Breast epithelium (tissue), 4 donors: ENCODE data around the gene UMODL1. TPM values are rescaled to one million over a fixed set of nuclear protein-coding genes. Genes with fewer than 3 reads are reported as not detected.
A peak's percentile ranks its signal among the peaks of the same experiment; 100 is the strongest.

Source experiments
- DNase-seq, 2 donors: peaks; one replicate each; pipeline ENCODE4 v3.0.0-alpha.2; 2019; ENCODE audit warnings: low spot score in 2 of 2
- H3K27ac ChIP-seq, 2 donors: fragments of 200-600 bp; sonication (generic) in 1 of 2; one replicate each; pipeline ENCODE4 v1.5.1; 2016 to 2019; ENCODE audit warnings: mild to moderate bottlenecking in 1 of 2
- H3K27me3 ChIP-seq, 2 donors: fragments of 200-600 bp; sonication (generic) in 1 of 2; one replicate each; pipeline versions ENCODE4 v1.5.1 to v1.6.0; 2017 to 2019; ENCODE audit warnings: control low read depth in 1 of 2, mild to moderate bottlenecking in 1 of 2
- H3K36me3 ChIP-seq: fragments of 200-600 bp; one replicate; pipeline ENCODE4 v1.5.1; 2019
- H3K4me1 ChIP-seq, 2 donors: fragments of 200-600 bp; sonication (generic); one replicate each; pipeline ENCODE4 v1.5.1; 2016 to 2019; ENCODE audit warnings: control low read depth in 1 of 2
- H3K4me3 ChIP-seq, 3 donors: fragments of 200-600 bp; sonication (generic); 1 replicate in 2 of 3; 2 replicates in 1 of 3; pipeline ENCODE4 v1.5.1; 2016 to 2019; ENCODE audit warnings: mild to moderate bottlenecking in 3 of 3, moderate library complexity in 2 of 3
- H3K9me3 ChIP-seq, 2 donors: fragments of 200-600 bp; sonication (generic) in 1 of 2; one replicate each; pipeline ENCODE4 v1.5.1; 2016 to 2019; ENCODE audit warnings: control low read depth in 1 of 2
- POLR2A ChIP-seq: fragments of 450-650 bp; IDR thresholded peaks from one replicate; pipeline ENCODE4 v1.6.1; 2016; ENCODE audit warnings: antibody characterized with exemption, mild to moderate bottlenecking, moderate library complexity
- POLR2AphosphoS5 ChIP-seq, 3 donors: sonication (generic); formaldehyde crosslinking; IDR thresholded peaks; one replicate each; pipeline ENCODE4 v1.6.1; 2017; ENCODE audit warnings: antibody characterized with exemption in 3 of 3
- intact Hi-C: fragments of 100-400 bp; cut with DNase I; formaldehyde crosslinking; loops from one replicate; pipeline ENCODE4 v1.15.1; 2023; ENCODE audit warnings: low total_unique reads
- total RNA-seq, 3 donors: library from RNA; depleted of rRNA; stranded (reverse); fragments of >200 nt; gene quantifications; one replicate each; pipeline ENCODE4 v1.1.0, GENCODE V29; 2016
- TF ChIP-seq, protein P1 (sequence below), 3 donors: fragments of 450-650 bp; IDR thresholded peaks; one replicate each; pipeline ENCODE4 v1.5.1; 2016 to 2017; ENCODE audit warnings: antibody characterized with exemption in 3 of 3, mild to moderate bottlenecking in 3 of 3, moderate library complexity in 3 of 3

UMODL1 gene
- total RNA-seq, 3 donors from 2014 or later: not detected

DNA sequence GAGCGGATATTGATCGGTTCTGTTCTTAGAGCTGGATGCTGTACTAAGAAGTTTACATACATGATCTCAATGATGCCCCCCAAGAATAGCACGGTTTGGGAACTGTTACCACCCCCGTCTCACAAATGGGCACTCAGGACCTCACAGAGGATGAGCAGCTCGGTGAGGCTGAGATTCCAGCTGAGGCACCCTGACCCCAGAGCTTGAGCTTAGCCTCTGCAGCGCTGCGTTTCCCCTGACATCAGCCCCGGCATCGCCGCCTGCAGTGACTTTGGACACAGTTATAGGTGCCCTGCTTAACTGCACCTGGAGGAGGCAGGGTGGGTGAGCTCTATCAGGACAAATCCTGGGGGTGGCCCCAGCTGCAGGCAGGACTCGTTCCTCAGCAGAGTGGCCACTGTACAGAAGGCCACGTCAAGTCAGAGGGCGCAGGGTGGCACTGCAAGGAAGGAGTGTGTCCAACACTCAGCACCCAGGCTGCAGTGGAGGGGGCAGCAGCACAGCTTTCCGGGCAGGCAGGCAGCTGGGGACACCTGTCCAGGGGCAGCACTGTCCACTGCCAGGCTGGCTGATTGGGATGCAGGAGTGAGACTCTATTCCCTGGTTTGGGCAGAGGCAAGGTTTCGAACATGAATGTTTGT, 82.0 kb downstream of the UMODL1 start:
- Histone ChIP-seq H3K4me1 (no peaks in the 10 kb centered on the region), H3K4me3 (no peak overlapping the region), H3K27me3 (no peaks in the 10 kb centered on the region), H3K36me3 (no peaks in the 10 kb centered on the region), H3K27ac (no peak overlapping the region), H3K9me3 (no peaks in the 10 kb centered on the region)
- peak in 1 of 2 donors; percentile 45 for DNase-seq
- intact Hi-C loops: no loop called here
- TF ChIP-seq POLR2A (no peak), POLR2AphosphoS5 (IDR thresholded peaks at IDR 0.05) (no peak)
- TF ChIP-seq, protein P1, sequence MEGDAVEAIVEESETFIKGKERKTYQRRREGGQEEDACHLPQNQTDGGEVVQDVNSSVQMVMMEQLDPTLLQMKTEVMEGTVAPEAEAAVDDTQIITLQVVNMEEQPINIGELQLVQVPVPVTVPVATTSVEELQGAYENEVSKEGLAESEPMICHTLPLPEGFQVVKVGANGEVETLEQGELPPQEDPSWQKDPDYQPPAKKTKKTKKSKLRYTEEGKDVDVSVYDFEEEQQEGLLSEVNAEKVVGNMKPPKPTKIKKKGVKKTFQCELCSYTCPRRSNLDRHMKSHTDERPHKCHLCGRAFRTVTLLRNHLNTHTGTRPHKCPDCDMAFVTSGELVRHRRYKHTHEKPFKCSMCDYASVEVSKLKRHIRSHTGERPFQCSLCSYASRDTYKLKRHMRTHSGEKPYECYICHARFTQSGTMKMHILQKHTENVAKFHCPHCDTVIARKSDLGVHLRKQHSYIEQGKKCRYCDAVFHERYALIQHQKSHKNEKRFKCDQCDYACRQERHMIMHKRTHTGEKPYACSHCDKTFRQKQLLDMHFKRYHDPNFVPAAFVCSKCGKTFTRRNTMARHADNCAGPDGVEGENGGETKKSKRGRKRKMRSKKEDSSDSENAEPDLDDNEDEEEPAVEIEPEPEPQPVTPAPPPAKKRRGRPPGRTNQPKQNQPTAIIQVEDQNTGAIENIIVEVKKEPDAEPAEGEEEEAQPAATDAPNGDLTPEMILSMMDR (IDR thresholded peaks at IDR 0.05): no peak

DNA sequence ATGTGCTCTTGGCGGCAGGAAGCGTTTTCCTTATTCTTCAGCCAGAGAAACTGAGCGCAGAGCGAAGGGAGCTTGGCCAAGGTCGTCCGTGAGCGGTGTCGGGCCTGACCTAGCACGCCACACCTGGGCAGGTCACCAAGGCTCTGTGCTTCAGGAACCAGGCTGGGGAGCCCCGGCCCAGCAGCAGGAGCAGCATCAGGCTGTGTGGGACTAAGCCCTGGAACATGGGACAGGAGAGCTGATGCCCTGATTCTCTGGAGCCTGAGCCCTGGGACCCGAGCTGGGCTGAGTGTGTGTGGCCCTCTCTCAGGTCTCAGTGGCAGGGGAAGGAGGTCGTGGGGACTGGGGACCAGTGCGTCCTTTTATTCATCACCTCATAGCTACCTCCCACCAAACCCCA, 82.6 kb downstream of the UMODL1 start:
- no peak for DNase-seq
- intact Hi-C loops: no loop called here
- Histone ChIP-seq H3K36me3 (no peaks in the 10 kb centered on the region), H3K27ac (no peak overlapping the region), H3K4me3 (no peak overlapping the region), H3K9me3 (no peaks in the 10 kb centered on the region), H3K27me3 (no peaks in the 10 kb centered on the region), H3K4me1 (no peaks in the 10 kb centered on the region)
- TF ChIP-seq, protein P1 (IDR thresholded peaks at IDR 0.05): no peak
- TF ChIP-seq POLR2AphosphoS5 (IDR thresholded peaks at IDR 0.05) (no peak), POLR2A (no peak)

DNA sequence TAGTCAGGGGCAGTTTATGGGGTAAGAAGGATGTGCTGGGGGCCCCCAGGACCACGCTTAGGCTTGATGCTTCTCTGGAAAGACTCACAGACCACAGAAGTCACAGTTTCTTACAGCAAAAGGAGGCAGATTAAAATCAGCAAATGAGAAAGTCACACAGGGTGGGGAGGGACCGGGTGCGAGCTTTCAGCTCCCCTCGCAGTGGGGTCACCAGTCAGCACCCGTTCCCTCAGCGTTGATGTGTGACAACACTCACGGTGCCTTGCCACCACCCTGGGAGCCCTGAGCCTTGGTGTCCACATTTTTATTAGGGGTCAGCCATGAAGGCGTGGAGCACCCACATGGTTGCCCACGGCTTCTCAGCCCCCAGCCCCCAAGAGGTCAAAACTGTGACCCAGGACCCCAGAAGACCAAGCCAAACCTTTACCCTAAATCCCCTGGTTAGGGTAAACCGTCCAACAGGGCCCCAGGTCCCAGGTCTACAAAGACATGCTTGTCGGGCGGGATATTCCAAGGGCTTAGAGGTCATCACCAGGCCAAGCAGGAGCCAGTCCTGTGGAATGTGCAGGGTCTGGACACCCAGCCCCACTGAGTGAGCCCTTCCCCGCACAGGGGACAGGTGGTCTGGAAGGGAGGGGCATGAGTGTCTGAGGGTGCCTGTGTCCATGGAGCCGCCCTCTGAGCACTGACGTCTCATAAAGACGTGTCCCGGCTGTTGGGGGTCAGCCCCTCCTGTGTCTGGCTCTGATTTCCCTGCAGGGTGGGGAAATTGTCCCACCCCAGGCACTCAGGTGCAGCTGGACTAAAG, 83.3 kb downstream of the UMODL1 start:
- TF ChIP-seq, protein P1 (IDR thresholded peaks at IDR 0.05): no peak
- TF ChIP-seq POLR2AphosphoS5 (IDR thresholded peaks at IDR 0.05) (no peak), POLR2A (no peak)
- Histone ChIP-seq H3K4me3 (no peak overlapping the region), H3K4me1 (no peaks in the 10 kb centered on the region), H3K27ac (no peak overlapping the region), H3K36me3 (no peaks in the 10 kb centered on the region), H3K27me3 (no peaks in the 10 kb centered on the region), H3K9me3 (no peaks in the 10 kb centered on the region)
- DNase-seq: no peak
- intact Hi-C loops: no loop called here

DNA sequence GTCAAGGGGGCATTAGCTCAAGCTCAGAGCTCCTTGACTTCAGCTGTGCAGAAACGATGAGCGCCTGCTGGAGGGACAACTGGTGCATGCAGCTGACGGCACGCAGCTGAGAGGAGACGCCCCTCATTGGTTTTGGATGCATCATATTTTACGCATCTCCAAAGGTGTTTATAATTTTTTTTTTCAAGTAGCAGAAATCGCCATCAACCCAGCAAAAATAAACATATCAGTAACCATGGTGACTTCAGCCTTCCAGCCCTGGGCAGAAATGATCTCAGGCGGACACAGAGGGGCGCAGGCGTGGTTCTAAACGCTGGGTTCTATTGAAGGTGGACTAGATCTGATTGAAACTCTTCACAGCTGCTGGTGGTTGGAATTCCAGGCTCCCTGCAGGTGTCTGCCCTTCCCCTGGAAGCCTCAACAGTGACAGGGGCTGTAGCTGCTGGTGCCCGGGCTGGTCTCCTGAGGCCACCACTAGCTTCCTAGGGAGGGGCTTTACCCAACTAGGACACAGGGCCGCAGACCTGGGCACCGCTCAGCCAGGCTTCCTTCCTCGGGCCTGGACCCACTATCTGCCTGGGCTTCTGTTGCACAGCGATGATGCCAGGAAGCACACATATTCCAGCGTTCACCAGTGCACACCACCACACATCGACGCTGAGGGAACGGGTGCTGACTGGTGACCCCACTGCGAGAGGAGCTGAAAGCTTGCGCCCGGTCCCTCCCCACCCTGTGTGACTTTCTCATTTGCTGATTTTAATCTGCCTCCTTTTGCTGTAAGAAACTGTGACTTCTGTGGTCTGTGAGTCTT, 84.1 kb downstream of the UMODL1 start:
- Histone ChIP-seq H3K27ac (no peak overlapping the region), H3K36me3 (no peaks in the 10 kb centered on the region), H3K4me1 (no peaks in the 10 kb centered on the region), H3K4me3 (no peak overlapping the region), H3K27me3 (no peaks in the 10 kb centered on the region), H3K9me3 (no peaks in the 10 kb centered on the region)
- no peak for DNase-seq
- TF ChIP-seq, protein P1 (IDR thresholded peaks at IDR 0.05): no peak
- no peak for TF ChIP-seq POLR2AphosphoS5 (IDR thresholded peaks at IDR 0.05)
- no peak for TF ChIP-seq POLR2A
- intact Hi-C loops: no loop called here
